CD14-positive monocyte (primary cell): Measurements from ENCODE around the gene UBD. TPM values are rescaled to one million over a fixed set of nuclear protein-coding genes. Genes with fewer than 3 reads are reported as not detected.

ENCODE experiments used
- DNase-seq, 3 donors: peaks; one replicate each; pipeline ENCODE4 v3.0.0-alpha.2; 2011 to 2022
- H2AFZ ChIP-seq: 2 replicates; pipeline ENCODE4 v1.6.0; 2012; ENCODE audit warnings: mild to moderate bottlenecking, low read depth, low read length, inconsistent platforms; ENCODE audit not compliant: insufficient read depth, poor library complexity, severe bottlenecking
- H3K27ac ChIP-seq, 2 donors: 1 replicate in 1 of 2; 2 replicates in 1 of 2; pipeline ENCODE4 v1.5.1; 2012 to 2013; ENCODE audit warnings: low read length in 2 of 2, control low read depth in 1 of 2, inconsistent platforms in 1 of 2, low read depth in 1 of 2, mild to moderate bottlenecking in 1 of 2
- H3K27me3 ChIP-seq, 2 donors: one replicate each; pipeline versions ENCODE4 v1.6.0 to v1.6.1; 2011 to 2013; ENCODE audit warnings: low read length in 2 of 2; ENCODE audit not compliant: control insufficient read depth in 2 of 2, insufficient read depth in 2 of 2
- H3K36me3 ChIP-seq, 2 donors: replicated peaks in 1 of 2; 1 replicate in 1 of 2; 2 replicates in 1 of 2; pipeline versions ENCODE4 v1.5.1 to v1.6.1; 2012 to 2013; ENCODE audit warnings: low read length in 2 of 2, control low read depth in 1 of 2, inconsistent platforms in 1 of 2, mild to moderate bottlenecking in 1 of 2; ENCODE audit not compliant: insufficient read depth in 2 of 2, control insufficient read depth in 1 of 2
- H3K4me1 ChIP-seq, 2 donors: 1 replicate in 1 of 2; 2 replicates in 1 of 2; pipeline versions ENCODE4 v1.5.1 to v1.6.1; 2012 to 2013; ENCODE audit warnings: low read length in 2 of 2, control low read depth in 1 of 2, inconsistent platforms in 1 of 2, mild to moderate bottlenecking in 1 of 2, moderate library complexity in 1 of 2; ENCODE audit not compliant: insufficient read depth in 2 of 2, control insufficient read depth in 1 of 2
- H3K4me2 ChIP-seq: replicated peaks from 2 replicates; pipeline ENCODE3; 2012; ENCODE audit warnings: low read length, moderate library complexity, mild to moderate bottlenecking; ENCODE audit not compliant: poor library complexity, severe bottlenecking; ENCODE audit errors: extremely low read depth
- H3K4me3 ChIP-seq, 3 experiments: fragments of 200-600 bp in 1 of 3; sonication (generic) in 1 of 3; replicated peaks in 1 of 3; 1 replicate in 2 of 3; 2 replicates in 1 of 3; pipeline ENCODE4 v1.5.1; 2011 to 2013; ENCODE audit warnings: low read length in 3 of 3, mild to moderate bottlenecking in 3 of 3, control low read depth in 2 of 3, low read depth in 2 of 3, inconsistent platforms in 1 of 3, moderate library complexity in 1 of 3
- H3K79me2 ChIP-seq: 2 replicates; pipeline ENCODE4 v1.6.0; 2012; ENCODE audit warnings: mild to moderate bottlenecking, control low read depth, inconsistent platforms, low read length, moderate library complexity; ENCODE audit not compliant: insufficient read depth
- H3K9ac ChIP-seq: 2 replicates; pipeline ENCODE4 v1.6.0; 2017; ENCODE audit warnings: low read length, mild to moderate bottlenecking; ENCODE audit not compliant: insufficient read depth, poor library complexity, severe bottlenecking
- H3K9me3 ChIP-seq, 2 donors: replicated peaks in 1 of 2; 1 replicate in 1 of 2; 2 replicates in 1 of 2; pipeline versions ENCODE4 v1.5.1 to v1.6.1; 2012 to 2013; ENCODE audit warnings: low read length in 2 of 2, control low read depth in 1 of 2; ENCODE audit not compliant: control insufficient read depth in 1 of 2, insufficient read depth in 1 of 2
- H4K20me1 ChIP-seq: 2 replicates; pipeline ENCODE4 v1.6.0; 2012; ENCODE audit warnings: mild to moderate bottlenecking, low read length, control low read depth, moderate library complexity; ENCODE audit not compliant: insufficient read depth
- H3K27ac Mint-ChIP-seq, 7 donors: one replicate each; pipeline ENCODE4 v1.8.0; 2020; ENCODE audit warnings: mild to moderate bottlenecking in 7 of 7, mixed read lengths in 7 of 7, moderate library complexity in 6 of 7, inconsistent platforms in 2 of 7
- H3K27me3 Mint-ChIP-seq, 3 donors: one replicate each; pipeline ENCODE4 v1.8.0; 2021 to 2022; ENCODE audit warnings: low read depth in 3 of 3, mild to moderate bottlenecking in 3 of 3, mixed read lengths in 3 of 3, moderate library complexity in 3 of 3, inconsistent platforms in 1 of 3
- H3K36me3 Mint-ChIP-seq, 2 donors: one replicate each; pipeline ENCODE4 v1.8.0; 2020; ENCODE audit warnings: mixed read lengths in 2 of 2, inconsistent platforms in 1 of 2, mild to moderate bottlenecking in 1 of 2
- H3K4me1 Mint-ChIP-seq: one replicate; pipeline ENCODE4 v1.8.0; 2020; ENCODE audit warnings: mild to moderate bottlenecking, mixed read lengths
- H3K4me3 Mint-ChIP-seq, 2 donors: one replicate each; pipeline ENCODE4 v1.8.0; 2020; ENCODE audit warnings: mild to moderate bottlenecking in 2 of 2, mixed read lengths in 2 of 2, moderate library complexity in 1 of 2
- H3K9me3 Mint-ChIP-seq, 7 donors: one replicate each; pipeline ENCODE4 v1.8.0; 2020 to 2022; ENCODE audit warnings: mixed read lengths in 7 of 7, mild to moderate bottlenecking in 6 of 7, moderate library complexity in 6 of 7, inconsistent platforms in 2 of 7
- CTCF ChIP-seq: fragments of 200-600 bp; IDR thresholded peaks from one replicate; pipeline ENCODE4 v1.8.0; 2022; ENCODE audit warnings: antibody characterized with exemption, mild to moderate bottlenecking
- WGBS: methylation state at CpG from one replicate; pipeline ENCODE4 v1.1.5; 2013; ENCODE audit warnings: missing lambda C conversion rate; ENCODE audit not compliant: insufficient coverage; 5-methylcytosine and 5-hydroxymethylcytosine counted together
- intact Hi-C, 2 donors: fragments of 100-400 bp; cut with micrococcal nuclease; formaldehyde crosslinking; loops; one replicate each; pipeline versions ENCODE4 v1.15.0 to v1.15.1; 2023
- polyA plus RNA-seq, 3 donors: library from polyadenylated mRNA; depleted of rRNA in 1 of 3; unstranded in 2 of 3; stranded (reverse) in 1 of 3; fragments of 300-500 nt in 2 of 3; fragments of >200 nt in 1 of 3; fragmentation: Illumina TruSeq in 2 of 3; gene quantifications; 1 replicate in 2 of 3; 2 replicates in 1 of 3; pipeline ENCODE4 v1.2.3, GENCODE V29; 2012 to 2021

UBD gene
- polyA plus RNA-seq, 3 donors, result 0.15 TPM; not detected in 2

- TF ChIP-seq CTCF, result no peak
- no peaks in the 10 kb centered on the region for H3K79me2 ChIP-seq
- 0% methylated on average over 1 of the region's 5 CpGs for WGBS
- peaks cover 0 to 13% (median 5%) of the 10 kb centered on the region in 7 donors for H3K9me3 Mint-ChIP-seq
- peaks cover 0 to 12% of the 10 kb centered on the region in 2 donors for H3K9me3 ChIP-seq
- no peak overlapping the region for H2AFZ ChIP-seq
- peaks cover 45 to 57% (median 54%) of the 10 kb centered on the region in 3 donors for H3K27me3 Mint-ChIP-seq
- H3K4me1 Mint-ChIP-seq, result peaks cover 16% of the 10 kb centered on the region
- peaks cover 15 to 16% of the 10 kb centered on the region in 2 donors for H3K4me1 ChIP-seq
- peak overlapping the region in 1 of 3 experiments; percentile 52 for H3K4me3 ChIP-seq
- intact Hi-C loops, result no loop called here
- H3K27me3 ChIP-seq, result peaks cover 41 to 46% of the 10 kb centered on the region in 2 donors
- H3K4me3 Mint-ChIP-seq, result peak overlapping the region; percentile 13 to 91
- no peak overlapping the region for H3K9ac ChIP-seq
- H4K20me1 ChIP-seq, result no peaks in the 10 kb centered on the region
- no peaks in the 10 kb centered on the region for H3K36me3 ChIP-seq
- peaks cover 0 to 7% of the 10 kb centered on the region in 2 donors for H3K36me3 Mint-ChIP-seq
- DNase-seq, result peak; percentile 51 to 76 (median 63)
- H3K27ac Mint-ChIP-seq, result peak overlapping the region in 1 of 7 donors; percentile 51
- no peak overlapping the region for H3K27ac ChIP-seq
- peak overlapping the region; percentile 50 for H3K4me2 ChIP-seq
These were observed 7.0 kb downstream of the UBD start for GRCh38 chr6:29552512-29553051.

- Mint-ChIP-seq H3K27me3 (peaks cover 6 to 18% (median 12%) of the 10 kb centered on the region in 3 donors), H3K27ac (no peak overlapping the region), H3K9me3 (peaks cover 0 to 7% (median 0%) of the 10 kb centered on the region in 7 donors), H3K4me1 (no peaks in the 10 kb centered on the region), H3K36me3 (no peaks in the 10 kb centered on the region), H3K4me3 (no peak overlapping the region)
- no peaks in the 10 kb centered on the region for H3K79me2 ChIP-seq
- H3K27ac ChIP-seq, result no peak overlapping the region
- no peaks in the 10 kb centered on the region for H3K36me3 ChIP-seq
- peaks cover 0 to under 1% of the 10 kb centered on the region in 2 donors for H3K4me1 ChIP-seq
- TF ChIP-seq CTCF, result no peak
- no peaks in the 10 kb centered on the region for H3K9me3 ChIP-seq
- no peak overlapping the region for H3K4me2 ChIP-seq
- H3K4me3 ChIP-seq, result no peak overlapping the region
- no CpG with 5 or more reads among the region's 3 CpGs for WGBS
- H2AFZ ChIP-seq, result no peak overlapping the region
- intact Hi-C loops, result no loop called here
- H3K27me3 ChIP-seq, result peaks cover 5 to 7% of the 10 kb centered on the region in 2 donors
- H4K20me1 ChIP-seq, result no peaks in the 10 kb centered on the region
- no peak for DNase-seq
- H3K9ac ChIP-seq, result no peak overlapping the region
These were observed 12.0 kb downstream of the UBD start for GRCh38 chr6:29547573-29547972.
